ENCODE results near the gene EPPIN.

Gene EPPIN

DNA sequence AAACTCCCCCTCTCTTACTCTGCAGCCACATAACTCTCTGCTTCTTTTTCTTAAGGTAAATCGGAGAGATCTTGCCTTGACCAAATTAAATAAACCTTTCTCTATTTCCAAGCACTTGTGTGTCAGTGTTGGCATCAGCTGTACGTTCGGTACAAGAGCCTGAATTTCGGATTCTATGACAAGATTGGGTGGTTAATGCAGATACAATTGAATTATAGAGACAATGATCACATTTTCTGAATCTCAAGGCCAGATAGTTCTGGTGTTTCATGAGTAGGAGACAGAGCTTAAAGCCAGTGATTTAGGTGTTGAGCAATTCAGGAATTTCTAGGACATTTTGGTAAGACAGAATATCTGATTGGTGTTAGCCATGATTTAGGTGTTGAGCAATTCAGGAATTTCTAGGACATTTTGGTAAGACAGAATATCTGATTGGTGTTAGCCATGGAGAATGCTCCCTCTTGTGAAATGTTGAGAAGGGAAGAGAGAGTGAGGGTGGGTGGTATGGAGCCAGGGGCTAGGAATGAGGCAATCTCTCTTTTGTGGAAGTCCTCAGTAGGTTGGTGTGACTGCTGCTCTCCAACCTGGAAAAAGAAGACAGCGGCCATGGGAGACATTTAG is 36.8 kb downstream of the EPPIN start:
- Histone ChIP-seq H2AK5ac (ENCODE audit: low read length) (no peak overlapping the region), H2BK120ac (ENCODE audit: low read depth, low read length) (no peak overlapping the region), H4K8ac (ENCODE audit: low read depth, low read length) (no peak overlapping the region), H3K27ac (ENCODE audit: low read depth, low read length) (no peak overlapping the region), H2BK15ac (replicated peaks; ENCODE audit: low read depth) (no peak overlapping the region), H3K4me2 (ENCODE audit: low read length) (no peak overlapping the region), H3K56ac (ENCODE audit: low read length) (no peak overlapping the region), H3K4me1 (ENCODE audit: control insufficient read depth, low read depth, low read length) (no peaks in the 10 kb centered on the region), H3K36me3 (ENCODE audit: control insufficient read depth, insufficient read depth, low read length) (no peaks in the 10 kb centered on the region), H4K5ac (ENCODE audit: low read length) (no peak overlapping the region), H3K79me1 (ENCODE audit: low read length) (no peaks in the 10 kb centered on the region), H3K4me3 (ENCODE audit: low read length) (no peak overlapping the region), H3K23ac (ENCODE audit: low read length) (no peak overlapping the region), H3K79me2 (ENCODE audit: control insufficient read depth, insufficient read depth, low read length) (no peaks in the 10 kb centered on the region), H3K18ac (ENCODE audit: low read length) (no peak overlapping the region), H3K27me3 (ENCODE audit: insufficient read depth, low read length, poor library complexity) (no peaks in the 10 kb centered on the region), H3K4ac (ENCODE audit: low read depth, low read length) (no peak overlapping the region), H3K9ac (ENCODE audit: low read length) (no peak overlapping the region), H2BK5ac (ENCODE audit: low read length) (no peak overlapping the region)
- WGBS (ENCODE audit: extremely low coverage, insufficient coverage, low lambda C conversion rate), result no CpG with 5 or more reads among the region's 5 CpGs
- no peak for DNase-seq

DNA sequence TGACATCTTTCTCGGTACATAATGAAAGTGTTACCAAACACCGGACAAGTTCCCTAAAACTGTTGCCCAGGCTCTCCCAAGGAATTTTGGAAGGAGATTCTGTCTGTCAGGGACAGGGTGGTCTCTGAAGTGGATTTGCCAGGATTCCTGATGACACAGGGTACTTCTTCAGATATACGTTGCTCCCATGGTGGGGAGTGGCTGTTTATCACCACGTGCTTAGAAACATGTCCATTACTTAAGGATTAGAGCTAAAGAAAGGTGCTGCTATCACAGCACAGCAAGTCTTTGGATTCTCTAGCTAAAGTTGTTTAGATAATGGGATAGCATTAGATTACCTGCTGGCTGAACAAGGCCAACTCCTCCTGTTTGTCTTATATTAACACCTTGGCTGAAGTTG is 38.1 kb downstream of the EPPIN start:
- Histone ChIP-seq H2BK120ac (ENCODE audit: low read depth, low read length) (no peak overlapping the region), H4K5ac (ENCODE audit: low read length) (no peak overlapping the region), H3K4me3 (ENCODE audit: low read length) (no peak overlapping the region), H3K4me1 (ENCODE audit: control insufficient read depth, low read depth, low read length) (no peaks in the 10 kb centered on the region), H3K79me1 (ENCODE audit: low read length) (no peaks in the 10 kb centered on the region), H3K18ac (ENCODE audit: low read length) (no peak overlapping the region), H4K8ac (ENCODE audit: low read depth, low read length) (no peak overlapping the region), H3K36me3 (ENCODE audit: control insufficient read depth, insufficient read depth, low read length) (no peaks in the 10 kb centered on the region), H3K4ac (ENCODE audit: low read depth, low read length) (no peak overlapping the region), H3K79me2 (ENCODE audit: control insufficient read depth, insufficient read depth, low read length) (no peaks in the 10 kb centered on the region), H3K4me2 (ENCODE audit: low read length) (no peak overlapping the region), H2BK5ac (ENCODE audit: low read length) (no peak overlapping the region), H3K27ac (ENCODE audit: low read depth, low read length) (no peak overlapping the region), H3K27me3 (ENCODE audit: insufficient read depth, low read length, poor library complexity) (no peaks in the 10 kb centered on the region), H3K56ac (ENCODE audit: low read length) (no peak overlapping the region), H2AK5ac (ENCODE audit: low read length) (no peak overlapping the region), H3K23ac (ENCODE audit: low read length) (no peak overlapping the region), H3K9ac (ENCODE audit: low read length) (no peak overlapping the region), H2BK15ac (replicated peaks; ENCODE audit: low read depth) (no peak overlapping the region)
- WGBS (ENCODE audit: extremely low coverage, insufficient coverage, low lambda C conversion rate), result no CpG with 5 or more reads among the region's 4 CpGs
- peak; percentile 82 for DNase-seq

DNA sequence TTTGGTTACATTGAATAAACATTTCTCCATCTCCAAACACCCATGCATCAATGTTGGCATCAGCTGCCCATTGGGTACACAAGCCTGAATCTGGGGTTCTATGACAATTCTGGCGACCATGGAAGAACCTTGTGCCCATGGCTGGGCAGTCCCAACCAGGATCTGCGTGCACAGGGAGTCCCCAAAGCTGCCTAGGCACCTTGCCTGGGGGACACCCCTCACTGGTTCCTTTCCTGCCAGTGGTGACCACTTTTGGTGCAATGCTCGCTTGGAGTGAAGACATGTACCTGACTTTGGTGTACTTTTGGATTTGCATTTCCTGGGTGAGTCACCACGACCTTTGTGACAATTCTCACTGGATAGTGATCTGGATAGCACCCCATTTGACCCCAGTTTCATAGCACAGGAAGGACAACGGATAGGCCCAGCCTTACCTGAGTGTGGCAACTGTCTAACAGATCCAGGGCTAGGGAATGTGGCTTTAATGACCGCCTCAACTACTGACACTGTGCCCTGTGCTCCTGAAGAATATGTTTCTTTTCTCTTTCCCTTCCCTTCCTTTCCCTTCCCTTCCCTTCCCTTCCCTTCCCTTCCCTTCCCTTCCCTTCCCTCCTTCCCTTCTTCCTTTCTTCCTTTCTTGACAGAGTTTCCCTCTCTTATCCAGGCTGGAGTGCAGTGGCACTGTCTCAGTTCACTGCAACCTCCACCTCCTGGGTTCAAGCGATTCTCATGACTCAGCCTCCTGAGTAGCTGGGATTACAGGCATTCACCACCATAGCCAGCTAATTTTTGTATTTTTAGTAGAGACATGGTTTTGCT is 38.9 kb downstream of the EPPIN start:
- no peaks in the 10 kb centered on the region for H3K79me2 ChIP-seq (ENCODE audit: control insufficient read depth, insufficient read depth, low read length)
- no peak overlapping the region for H3K56ac ChIP-seq (ENCODE audit: low read length)
- no CpG with 5 or more reads among the region's 7 CpGs for WGBS (ENCODE audit: extremely low coverage, insufficient coverage, low lambda C conversion rate)
- no peak overlapping the region for H2BK15ac ChIP-seq (replicated peaks; ENCODE audit: low read depth)
- H3K27me3 ChIP-seq (ENCODE audit: insufficient read depth, low read length, poor library complexity), result no peaks in the 10 kb centered on the region
- no peak overlapping the region for H2BK120ac ChIP-seq (ENCODE audit: low read depth, low read length)
- no peak overlapping the region for H2AK5ac ChIP-seq (ENCODE audit: low read length)
- DNase-seq, result no peak
- no peak overlapping the region for H4K8ac ChIP-seq (ENCODE audit: low read depth, low read length)
- H3K36me3 ChIP-seq (ENCODE audit: control insufficient read depth, insufficient read depth, low read length), result no peaks in the 10 kb centered on the region
- no peak overlapping the region for H3K4me3 ChIP-seq (ENCODE audit: low read length)
- H3K9ac ChIP-seq (ENCODE audit: low read length), result no peak overlapping the region
- H3K4me2 ChIP-seq (ENCODE audit: low read length), result no peak overlapping the region
- no peak overlapping the region for H3K4ac ChIP-seq (ENCODE audit: low read depth, low read length)
- no peaks in the 10 kb centered on the region for H3K79me1 ChIP-seq (ENCODE audit: low read length)
- no peak overlapping the region for H3K23ac ChIP-seq (ENCODE audit: low read length)
- no peak overlapping the region for H3K18ac ChIP-seq (ENCODE audit: low read length)
- H2BK5ac ChIP-seq (ENCODE audit: low read length), result no peak overlapping the region
- H3K27ac ChIP-seq (ENCODE audit: low read depth, low read length), result no peak overlapping the region
- H3K4me1 ChIP-seq (ENCODE audit: control insufficient read depth, low read depth, low read length), result no peaks in the 10 kb centered on the region
- H4K5ac ChIP-seq (ENCODE audit: low read length), result no peak overlapping the region

DNA sequence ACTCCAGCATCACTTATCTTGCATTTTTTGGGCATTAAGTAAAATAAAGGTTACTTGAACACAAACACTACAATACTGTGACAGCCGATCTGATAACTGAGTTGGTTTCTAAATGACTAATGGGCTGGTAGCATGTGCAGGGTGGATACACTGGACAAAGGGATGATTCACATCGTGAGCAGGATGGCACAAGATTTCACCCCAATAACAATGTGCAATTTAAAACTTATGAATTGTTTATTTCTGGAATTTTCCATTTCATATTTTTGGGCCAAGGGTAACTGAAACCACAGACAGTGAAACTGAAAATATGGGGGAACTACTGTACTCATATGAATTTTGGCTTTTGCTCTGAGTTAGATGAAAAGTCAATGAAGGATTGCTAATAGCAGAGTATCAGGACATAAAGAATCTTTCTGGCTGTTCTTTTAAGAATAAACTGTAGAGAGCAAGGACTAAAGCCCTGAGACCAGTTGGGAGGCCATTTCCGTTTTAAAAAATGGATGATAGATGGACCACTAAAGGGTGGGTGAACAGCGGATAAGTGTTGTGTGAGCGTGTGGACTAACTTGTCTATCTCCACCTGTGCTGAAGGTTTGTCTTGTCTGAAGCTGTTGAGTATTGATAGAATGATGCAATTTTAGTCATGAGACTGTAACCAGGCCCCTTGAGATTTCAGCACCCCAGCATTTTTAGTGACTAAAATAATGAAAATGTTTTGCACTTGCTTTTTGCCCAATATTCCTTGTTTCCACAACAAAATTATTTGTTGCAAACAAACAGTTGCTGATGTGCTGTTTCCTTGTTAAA is 40.0 kb downstream of the EPPIN start:
- Histone ChIP-seq H3K18ac (ENCODE audit: low read length) (no peak overlapping the region), H3K23ac (ENCODE audit: low read length) (no peak overlapping the region), H3K4me1 (ENCODE audit: control insufficient read depth, low read depth, low read length) (no peaks in the 10 kb centered on the region), H3K4me2 (ENCODE audit: low read length) (no peak overlapping the region), H2BK15ac (replicated peaks; ENCODE audit: low read depth) (no peak overlapping the region), H3K79me2 (ENCODE audit: control insufficient read depth, insufficient read depth, low read length) (no peaks in the 10 kb centered on the region), H4K5ac (ENCODE audit: low read length) (no peak overlapping the region), H4K8ac (ENCODE audit: low read depth, low read length) (no peak overlapping the region), H3K9ac (ENCODE audit: low read length) (no peak overlapping the region), H3K56ac (ENCODE audit: low read length) (no peak overlapping the region), H3K4me3 (ENCODE audit: low read length) (no peak overlapping the region), H3K79me1 (ENCODE audit: low read length) (no peaks in the 10 kb centered on the region), H2BK120ac (ENCODE audit: low read depth, low read length) (no peak overlapping the region), H3K36me3 (ENCODE audit: control insufficient read depth, insufficient read depth, low read length) (no peaks in the 10 kb centered on the region), H3K27me3 (ENCODE audit: insufficient read depth, low read length, poor library complexity) (no peaks in the 10 kb centered on the region), H2AK5ac (ENCODE audit: low read length) (no peak overlapping the region), H3K27ac (ENCODE audit: low read depth, low read length) (no peak overlapping the region), H3K4ac (ENCODE audit: low read depth, low read length) (no peak overlapping the region), H2BK5ac (ENCODE audit: low read length) (no peak overlapping the region)
- WGBS (ENCODE audit: extremely low coverage, insufficient coverage, low lambda C conversion rate), result no CpG with 5 or more reads among the region's 5 CpGs
- DNase-seq, result no peak

DNA sequence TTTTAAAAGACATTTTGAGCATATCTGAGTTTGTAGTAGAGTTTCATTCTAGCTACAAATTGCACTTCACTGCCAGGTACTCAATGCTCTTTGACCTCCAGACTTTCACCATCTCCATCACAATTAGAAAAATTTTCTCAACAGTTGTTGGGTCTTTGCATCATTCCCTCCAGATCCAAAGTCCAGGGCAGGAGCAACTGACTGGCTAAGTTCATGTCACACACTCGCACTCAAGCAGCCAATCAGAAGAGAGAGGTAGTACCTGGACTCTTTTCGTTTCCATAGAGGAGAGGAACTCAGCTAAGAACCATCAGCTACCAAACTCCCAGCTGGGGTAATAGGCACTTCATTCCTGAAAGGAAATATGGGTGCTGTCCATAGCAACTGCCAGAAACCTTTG is 40.8 kb downstream of the EPPIN start:
- no peak overlapping the region for H3K18ac ChIP-seq (ENCODE audit: low read length)
- no peaks in the 10 kb centered on the region for H3K27me3 ChIP-seq (ENCODE audit: insufficient read depth, low read length, poor library complexity)
- H3K4me3 ChIP-seq (ENCODE audit: low read length), result no peak overlapping the region
- H3K4ac ChIP-seq (ENCODE audit: low read depth, low read length), result no peak overlapping the region
- no peaks in the 10 kb centered on the region for H3K79me1 ChIP-seq (ENCODE audit: low read length)
- H3K27ac ChIP-seq (ENCODE audit: low read depth, low read length), result no peak overlapping the region
- H3K79me2 ChIP-seq (ENCODE audit: control insufficient read depth, insufficient read depth, low read length), result no peaks in the 10 kb centered on the region
- no CpG with 5 or more reads among the region's 2 CpGs for WGBS (ENCODE audit: extremely low coverage, insufficient coverage, low lambda C conversion rate)
- H3K23ac ChIP-seq (ENCODE audit: low read length), result no peak overlapping the region
- no peak for DNase-seq
- H3K4me2 ChIP-seq (ENCODE audit: low read length), result no peak overlapping the region
- no peak overlapping the region for H3K56ac ChIP-seq (ENCODE audit: low read length)
- no peak overlapping the region for H2BK120ac ChIP-seq (ENCODE audit: low read depth, low read length)
- H2BK15ac ChIP-seq (replicated peaks; ENCODE audit: low read depth), result no peak overlapping the region
- H2BK5ac ChIP-seq (ENCODE audit: low read length), result no peak overlapping the region
- no peak overlapping the region for H2AK5ac ChIP-seq (ENCODE audit: low read length)
- no peak overlapping the region for H4K8ac ChIP-seq (ENCODE audit: low read depth, low read length)
- no peaks in the 10 kb centered on the region for H3K36me3 ChIP-seq (ENCODE audit: control insufficient read depth, insufficient read depth, low read length)
- no peak overlapping the region for H4K5ac ChIP-seq (ENCODE audit: low read length)
- H3K4me1 ChIP-seq (ENCODE audit: control insufficient read depth, low read depth, low read length), result no peaks in the 10 kb centered on the region
- H3K9ac ChIP-seq (ENCODE audit: low read length), result no peak overlapping the region

Data from mesendoderm (in vitro differentiated cells).